ENCODE data around the gene COL13A1.

Gene COL13A1

DNA sequence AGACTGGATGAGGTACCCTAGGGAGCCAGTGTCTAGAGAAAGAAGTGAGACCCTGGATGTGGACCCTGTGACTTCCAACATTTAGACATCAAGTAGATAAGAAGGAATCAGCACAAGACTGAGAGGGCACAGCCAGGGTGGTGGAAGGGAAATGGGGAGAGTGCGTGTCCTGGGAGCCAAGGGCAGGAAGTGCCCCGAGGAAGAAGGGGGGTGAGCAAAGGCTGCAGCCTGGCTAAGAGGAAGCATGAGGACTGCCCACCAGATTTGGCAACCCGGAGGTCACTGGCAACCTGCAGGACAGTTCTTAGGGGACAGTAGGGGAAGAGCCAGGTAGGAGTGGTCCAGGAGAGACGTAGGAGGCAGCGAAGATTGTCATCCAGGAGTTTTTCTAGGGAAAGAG lies 14.8 kb downstream of the COL13A1 start:
- H3K4me3 ChIP-seq (ENCODE audit: low read length), result no peak overlapping the region
- DNase-seq (ENCODE audit: low read depth), result no peak
- TF ChIP-seq, protein P1, sequence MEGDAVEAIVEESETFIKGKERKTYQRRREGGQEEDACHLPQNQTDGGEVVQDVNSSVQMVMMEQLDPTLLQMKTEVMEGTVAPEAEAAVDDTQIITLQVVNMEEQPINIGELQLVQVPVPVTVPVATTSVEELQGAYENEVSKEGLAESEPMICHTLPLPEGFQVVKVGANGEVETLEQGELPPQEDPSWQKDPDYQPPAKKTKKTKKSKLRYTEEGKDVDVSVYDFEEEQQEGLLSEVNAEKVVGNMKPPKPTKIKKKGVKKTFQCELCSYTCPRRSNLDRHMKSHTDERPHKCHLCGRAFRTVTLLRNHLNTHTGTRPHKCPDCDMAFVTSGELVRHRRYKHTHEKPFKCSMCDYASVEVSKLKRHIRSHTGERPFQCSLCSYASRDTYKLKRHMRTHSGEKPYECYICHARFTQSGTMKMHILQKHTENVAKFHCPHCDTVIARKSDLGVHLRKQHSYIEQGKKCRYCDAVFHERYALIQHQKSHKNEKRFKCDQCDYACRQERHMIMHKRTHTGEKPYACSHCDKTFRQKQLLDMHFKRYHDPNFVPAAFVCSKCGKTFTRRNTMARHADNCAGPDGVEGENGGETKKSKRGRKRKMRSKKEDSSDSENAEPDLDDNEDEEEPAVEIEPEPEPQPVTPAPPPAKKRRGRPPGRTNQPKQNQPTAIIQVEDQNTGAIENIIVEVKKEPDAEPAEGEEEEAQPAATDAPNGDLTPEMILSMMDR (conservative IDR thresholded peaks at IDR 0.05; ENCODE audit: low read depth, low read length), result no peak

DNA sequence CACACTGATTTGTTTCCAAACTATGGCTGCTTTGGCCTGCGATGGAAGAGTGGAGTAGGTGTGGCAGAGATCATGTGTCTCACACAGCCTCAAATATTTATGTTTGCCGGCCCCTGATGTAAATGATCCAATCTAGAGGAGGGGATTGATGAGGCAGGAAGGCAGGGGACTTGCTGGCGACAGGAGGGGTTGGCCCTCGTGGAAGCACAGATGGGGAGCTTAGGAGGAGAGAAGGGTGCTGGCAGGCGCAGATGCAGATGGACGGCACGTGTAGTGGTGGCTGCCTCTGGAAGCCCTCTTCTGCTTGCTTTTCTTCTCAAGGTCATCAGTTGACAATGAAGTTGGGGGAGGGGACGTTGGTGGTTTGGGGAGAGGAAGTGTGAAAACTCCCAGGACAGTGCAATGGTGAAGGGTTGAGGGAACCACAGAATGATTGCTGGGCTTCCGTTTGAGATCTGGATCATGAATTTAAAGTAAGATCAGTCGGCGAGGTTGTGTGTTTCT lies 15.4 kb downstream of the COL13A1 start:
- TF ChIP-seq, protein P1 (conservative IDR thresholded peaks at IDR 0.05; ENCODE audit: low read depth, low read length), result no peak
- DNase-seq (ENCODE audit: low read depth), result no peak

DNA sequence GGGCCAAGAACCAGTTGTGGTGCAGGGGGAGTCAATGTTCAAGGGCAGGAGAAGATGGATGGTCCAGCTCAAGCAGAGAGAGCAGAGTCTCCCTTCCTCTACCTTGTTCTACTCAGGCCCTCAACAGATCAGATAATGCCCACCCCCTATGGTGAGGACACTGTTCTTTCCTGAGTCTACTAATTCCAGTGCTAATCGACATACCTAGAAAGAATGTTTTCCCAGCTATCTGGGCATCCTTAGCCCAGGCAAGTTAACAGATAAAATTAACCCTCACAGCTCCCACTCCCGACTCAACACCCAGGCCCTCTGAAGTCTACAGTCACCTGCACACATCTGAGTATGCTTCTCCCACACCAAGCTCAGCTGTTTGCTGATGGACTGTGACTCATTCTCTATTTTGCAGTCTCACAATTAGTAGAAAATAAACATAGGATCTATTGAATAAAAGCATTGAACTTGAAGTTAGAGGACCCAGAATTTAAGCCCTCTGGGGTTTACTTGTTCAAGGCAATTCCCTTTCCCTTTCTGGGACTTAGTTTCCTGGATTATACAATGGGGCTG lies 17.1 kb downstream of the COL13A1 start:
- DNase-seq (ENCODE audit: low read depth), result no peak
- no peak overlapping the region for H3K4me3 ChIP-seq (ENCODE audit: low read length)
- TF ChIP-seq, protein P1 (conservative IDR thresholded peaks at IDR 0.05; ENCODE audit: low read depth, low read length), result no peak

More for the DNA sequence above, 15.4 kb downstream of the COL13A1 start:
- H3K4me3 ChIP-seq (ENCODE audit: low read length), result no peak overlapping the region

DNA sequence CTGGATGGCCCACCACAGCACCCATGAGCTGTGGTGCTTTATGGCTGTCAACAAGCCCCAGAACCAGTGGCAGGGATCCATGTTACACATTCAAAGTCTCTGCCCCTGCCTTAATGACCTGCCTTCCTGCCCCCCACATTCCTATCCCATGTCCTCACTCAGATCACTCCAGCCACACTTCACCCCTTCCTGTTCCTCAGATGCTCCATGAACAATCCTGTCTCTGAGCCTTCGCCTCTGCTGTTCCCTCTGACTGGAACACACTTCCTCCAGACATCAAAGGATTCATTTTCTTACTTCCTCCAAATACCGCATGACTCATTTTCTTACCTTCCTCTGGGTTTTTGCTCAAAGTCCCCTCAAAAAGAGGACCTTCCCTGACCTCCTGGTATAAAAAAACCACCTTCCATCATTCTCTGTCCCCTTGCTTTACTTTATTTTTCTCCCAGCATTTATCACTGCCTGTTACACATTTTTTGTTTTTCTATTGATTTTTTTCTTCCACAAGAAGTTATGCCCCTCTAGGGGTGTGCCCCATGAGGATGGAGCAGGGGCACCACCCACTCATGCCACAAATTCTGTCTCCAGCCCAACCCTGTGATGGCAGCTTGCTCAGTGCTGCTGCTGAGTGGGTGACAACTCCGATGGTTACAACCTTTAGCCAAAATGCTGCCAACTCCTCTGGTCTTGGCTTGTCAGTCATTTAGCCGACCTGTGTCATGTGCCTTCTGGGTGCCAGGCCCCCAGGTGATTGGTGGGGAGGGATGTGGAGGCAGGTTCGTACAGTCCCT lies 18.2 kb downstream of the COL13A1 start:
- no peak overlapping the region for H3K4me3 ChIP-seq (ENCODE audit: low read length)
- TF ChIP-seq, protein P1 (conservative IDR thresholded peaks at IDR 0.05; ENCODE audit: low read depth, low read length), result no peak
- no peak for DNase-seq (ENCODE audit: low read depth)

DNA sequence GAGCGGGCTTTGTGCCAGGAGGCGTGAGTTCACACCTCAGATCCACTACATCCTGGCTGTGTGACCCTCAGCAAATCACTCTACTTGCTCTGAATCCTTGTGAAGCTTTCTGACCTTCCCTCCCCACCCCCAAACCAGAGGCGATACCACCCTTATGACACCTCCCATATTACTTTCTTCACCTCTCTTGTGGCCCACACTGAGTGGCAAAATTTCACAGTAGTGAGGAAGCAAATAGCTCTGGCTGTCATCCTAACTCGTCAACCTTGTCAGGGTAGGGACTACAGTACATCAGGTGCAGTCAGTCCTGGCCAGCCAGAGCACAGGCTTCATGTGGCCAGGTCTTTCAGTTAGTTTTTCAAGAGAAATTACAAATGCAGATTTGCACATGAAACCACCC lies 19.1 kb downstream of the COL13A1 start:
- no peak for DNase-seq (ENCODE audit: low read depth)
- TF ChIP-seq, protein P1 (conservative IDR thresholded peaks at IDR 0.05; ENCODE audit: low read depth, low read length), result no peak
- H3K4me3 ChIP-seq (ENCODE audit: low read length), result no peak overlapping the region

DNA sequence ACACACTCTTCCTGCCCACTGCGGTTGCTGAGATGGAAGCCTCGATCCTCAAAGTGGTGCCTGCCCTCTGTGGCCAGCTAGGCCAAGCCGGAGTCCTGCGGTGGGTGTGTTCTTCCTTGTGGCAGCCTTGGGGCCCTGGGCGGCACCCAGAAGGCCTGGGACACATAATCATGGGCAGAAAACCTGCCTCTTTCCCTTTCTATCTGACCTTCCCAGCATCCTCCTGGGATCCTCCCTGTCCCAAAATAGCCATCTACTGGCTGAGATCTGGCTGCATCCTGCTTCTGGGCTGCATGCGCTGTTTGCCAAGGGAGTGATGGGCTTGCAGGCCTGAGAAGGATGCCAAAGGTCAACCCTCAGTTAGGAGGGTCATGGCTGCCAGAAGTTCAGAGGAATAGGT lies 23.9 kb downstream of the COL13A1 start:
- TF ChIP-seq, protein P1 (conservative IDR thresholded peaks at IDR 0.05; ENCODE audit: low read depth, low read length), result no peak
- no peak overlapping the region for H3K4me3 ChIP-seq (ENCODE audit: low read length)
- DNase-seq (ENCODE audit: low read depth), result no peak

DNA sequence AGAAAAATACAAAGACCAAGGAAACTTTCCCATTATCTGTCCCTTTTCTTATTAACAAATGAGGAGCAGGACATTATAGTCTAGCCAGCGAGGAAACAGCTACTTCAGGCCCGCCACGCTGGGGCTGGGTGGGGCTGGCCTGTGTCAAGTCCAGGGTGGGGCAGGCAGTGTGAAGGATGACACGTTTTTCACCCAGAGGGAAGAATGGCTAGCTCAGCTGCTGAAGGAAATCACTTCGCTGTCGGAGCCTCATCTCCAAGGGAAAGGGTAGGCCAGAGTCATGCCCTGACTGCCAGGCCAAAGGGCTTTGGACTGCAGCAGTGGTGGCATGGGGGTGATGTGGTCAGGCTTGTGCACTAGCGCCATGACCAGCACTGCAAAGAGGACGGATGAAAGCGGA lies 24.4 kb downstream of the COL13A1 start:
- TF ChIP-seq, protein P1 (conservative IDR thresholded peaks at IDR 0.05; ENCODE audit: low read depth, low read length), result no peak
- no peak overlapping the region for H3K4me3 ChIP-seq (ENCODE audit: low read length)
- no peak for DNase-seq (ENCODE audit: low read depth)

All from retinal pigment epithelial cell (primary cell).